ENCODE measurements around the gene LUC7L2. TPM values are rescaled to one million over a fixed set of nuclear protein-coding genes. Genes with fewer than 3 reads are reported as not detected.
"Not testable (repeated sequence)": the region's sequence is repeated elsewhere in the genome, so short reads cannot be mapped to it uniquely, and the experiment has no call there.

The LUC7L2 gene
- total RNA-seq, 1 donor from 2014 or later: 87.8 TPM

DNA sequence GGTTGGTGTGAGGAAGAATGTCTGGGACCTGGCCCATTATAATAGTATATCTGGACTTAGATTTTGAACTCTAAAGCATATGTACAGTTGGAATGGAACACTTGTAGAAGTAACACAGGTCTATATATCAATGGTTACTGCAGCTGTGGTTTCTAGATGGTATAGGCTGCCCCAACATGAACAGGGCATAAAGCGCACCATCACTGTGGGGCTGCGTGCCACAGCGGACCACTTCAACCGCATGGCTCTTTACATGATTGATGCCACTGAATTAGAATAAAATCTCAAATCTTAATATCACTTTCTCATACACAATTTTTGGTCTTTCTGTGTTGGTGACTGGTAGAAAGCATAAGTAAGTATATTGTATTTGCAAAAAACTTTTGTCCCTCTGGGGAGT lies 64.3 kb downstream of the LUC7L2 start:
- Histone ChIP-seq H3K4me2 (ENCODE audit: low read length) (no peak overlapping the region), H3K27ac (ENCODE audit: low read depth, low read length) (no peak overlapping the region), H3K9ac (ENCODE audit: low read length) (no peak overlapping the region), H4K20me1 (ENCODE audit: insufficient read depth, low read length) (peaks cover 41% of the 10 kb centered on the region), H3K36me3 (ENCODE audit: insufficient read depth, low read length) (peaks cover 19% of the 10 kb centered on the region), H3K79me2 (ENCODE audit: insufficient read depth, low read length) (peaks cover 9% of the 10 kb centered on the region), H3K27me3 (ENCODE audit: insufficient read depth, low read length) (no peaks in the 10 kb centered on the region), H3K4me1 (ENCODE audit: insufficient read depth, low read length) (no peaks in the 10 kb centered on the region), H3K9me3 (ENCODE audit: insufficient read depth, low read depth, low read length) (no peaks in the 10 kb centered on the region), H2AFZ (ENCODE audit: low read depth, low read length) (no peak overlapping the region), H3K4me3 (ENCODE audit: insufficient read depth, low read depth, low read length) (no peak overlapping the region)
- DNase-seq (ENCODE audit: low read depth) (no peak), FAIRE-seq (no peak)
- TF ChIP-seq EZH2 (IDR thresholded peaks at IDR 0.05; ENCODE audit: insufficient read depth, low read length) (no peak), CTCF (IDR thresholded peaks at IDR 0.05; ENCODE audit: insufficient read depth, low read depth, low read length) (no peak)
- no peaks in the 10 kb centered on the region for H3K9me3 Mint-ChIP-seq (ENCODE audit: unreplicated experiment)
- H3K27ac Mint-ChIP-seq (ENCODE audit: unreplicated experiment): no peak overlapping the region
- no peak overlapping the region for H3K4me3 Mint-ChIP-seq (ENCODE audit: unreplicated experiment)
- H3K36me3 Mint-ChIP-seq (ENCODE audit: low read depth, unreplicated experiment): peaks cover 9% of the 10 kb centered on the region
- no peaks in the 10 kb centered on the region for H3K27me3 Mint-ChIP-seq (ENCODE audit: low read depth, unreplicated experiment)
- H3K4me1 Mint-ChIP-seq (ENCODE audit: low read depth, unreplicated experiment): no peaks in the 10 kb centered on the region

DNA sequence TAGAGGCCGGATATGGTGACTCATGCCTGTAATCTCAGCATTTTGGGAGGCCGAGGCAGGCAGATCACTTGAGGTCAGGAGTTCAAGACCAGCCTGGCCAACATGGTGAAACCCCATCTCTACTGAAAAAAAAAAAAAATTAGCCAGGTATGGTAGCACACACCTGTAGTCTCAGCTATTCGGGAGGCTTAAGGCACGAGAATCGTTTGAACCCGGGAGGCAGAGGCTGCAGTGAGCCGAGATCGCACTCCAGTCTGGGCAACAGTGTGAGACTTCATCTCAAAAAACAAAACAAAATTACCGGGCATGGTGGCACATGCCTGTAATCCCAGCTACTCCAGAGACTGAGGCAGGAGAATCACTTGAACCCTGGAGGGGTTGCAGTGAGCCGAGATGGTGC lies 66.0 kb downstream of the LUC7L2 start:
- H4K20me1 ChIP-seq (ENCODE audit: insufficient read depth, low read length): peaks cover 32% of the 10 kb centered on the region
- H3K4me1 Mint-ChIP-seq (ENCODE audit: low read depth, unreplicated experiment); H3K27ac Mint-ChIP-seq (ENCODE audit: unreplicated experiment); H3K4me2 ChIP-seq (ENCODE audit: low read length); H3K27me3 ChIP-seq (ENCODE audit: insufficient read depth, low read length); H3K9me3 ChIP-seq (ENCODE audit: insufficient read depth, low read depth, low read length); DNase-seq (ENCODE audit: low read depth); FAIRE-seq; H3K27ac ChIP-seq (ENCODE audit: low read depth, low read length); H3K79me2 ChIP-seq (ENCODE audit: insufficient read depth, low read length); H3K4me1 ChIP-seq (ENCODE audit: insufficient read depth, low read length); H3K9me3 Mint-ChIP-seq (ENCODE audit: unreplicated experiment); H3K4me3 Mint-ChIP-seq (ENCODE audit: unreplicated experiment); H2AFZ ChIP-seq (ENCODE audit: low read depth, low read length); H3K27me3 Mint-ChIP-seq (ENCODE audit: low read depth, unreplicated experiment); H3K36me3 Mint-ChIP-seq (ENCODE audit: low read depth, unreplicated experiment); H3K4me3 ChIP-seq (ENCODE audit: insufficient read depth, low read depth, low read length); H3K9ac ChIP-seq (ENCODE audit: low read length): not testable (repeated sequence)
- H3K36me3 ChIP-seq (ENCODE audit: insufficient read depth, low read length): peaks cover 12% of the 10 kb centered on the region

- H2AFZ ChIP-seq (ENCODE audit: low read depth, low read length): no peak overlapping the region
- Mint-ChIP-seq H3K4me3 (ENCODE audit: unreplicated experiment) (no peak overlapping the region), H3K9me3 (ENCODE audit: unreplicated experiment) (no peaks in the 10 kb centered on the region), H3K27me3 (ENCODE audit: low read depth, unreplicated experiment) (no peaks in the 10 kb centered on the region), H3K4me1 (ENCODE audit: low read depth, unreplicated experiment) (no peaks in the 10 kb centered on the region), H3K27ac (ENCODE audit: unreplicated experiment) (peak overlapping the region; percentile 34), H3K36me3 (ENCODE audit: low read depth, unreplicated experiment) (peaks cover 7% of the 10 kb centered on the region)
- peaks cover 12% of the 10 kb centered on the region for H3K36me3 ChIP-seq (ENCODE audit: insufficient read depth, low read length)
- no peak for TF ChIP-seq EZH2 (IDR thresholded peaks at IDR 0.05; ENCODE audit: insufficient read depth, low read length)
- no peak for TF ChIP-seq CTCF (IDR thresholded peaks at IDR 0.05; ENCODE audit: insufficient read depth, low read depth, low read length)
- H3K27me3 ChIP-seq (ENCODE audit: insufficient read depth, low read length): no peaks in the 10 kb centered on the region
- no peaks in the 10 kb centered on the region for H3K9me3 ChIP-seq (ENCODE audit: insufficient read depth, low read depth, low read length)
- H3K79me2 ChIP-seq (ENCODE audit: insufficient read depth, low read length): peaks cover 3% of the 10 kb centered on the region
- no peak for FAIRE-seq
- no peaks in the 10 kb centered on the region for H3K4me1 ChIP-seq (ENCODE audit: insufficient read depth, low read length)
- H3K4me3 ChIP-seq (ENCODE audit: insufficient read depth, low read depth, low read length): no peak overlapping the region
- H3K4me2 ChIP-seq (ENCODE audit: low read length): no peak overlapping the region
- DNase-seq (ENCODE audit: low read depth): no peak
- H4K20me1 ChIP-seq (ENCODE audit: insufficient read depth, low read length): peaks cover 32% of the 10 kb centered on the region
- H3K27ac ChIP-seq (ENCODE audit: low read depth, low read length): no peak overlapping the region
- no peak overlapping the region for H3K9ac ChIP-seq (ENCODE audit: low read length)
Measured at GRCh38 chr7:139426258-139427028, 66.7 kb downstream of the LUC7L2 start.
